SK-N-SH (cell line): ENCODE results near the gene SLC30A2. TPM values are rescaled to one million over a fixed set of nuclear protein-coding genes. Genes with fewer than 3 reads are reported as not detected.

Source experiments
- CTCF ChIA-PET: fragments of 300-600, 350-600 bp; formaldehyde crosslinking; extraction: SDS; loops from one replicate; lab custom pipeline; 2021; lab: Yijun Ruan, JAX
- POLR2A ChIA-PET: fragments of 350-600 bp; sonication (Branson Sonifier 250); formaldehyde crosslinking; extraction: SDS; loops from one replicate; lab custom pipeline; 2020; ENCODE audit warnings: antibody characterized with exemption, inconsistent platforms; lab: Yijun Ruan, JAX
- DNase-seq: peaks from one replicate; pipeline ENCODE4 v3.0.0; 2012
- H2AFZ ChIP-seq: fragments of 200-600 bp; sonication (generic); 2 replicates; pipeline ENCODE4 v1.8.1; 2016; ENCODE audit warnings: antibody characterized with exemption, mild to moderate bottlenecking, low read depth
- H3F3A ChIP-seq: fragments of 200-600 bp; sonication (generic); replicated peaks from 2 replicates; pipeline ENCODE3; 2016; ENCODE audit warnings: antibody characterized with exemption, mild to moderate bottlenecking; ENCODE audit not compliant: insufficient read depth
- H3K27ac ChIP-seq, 2 experiments: fragments of 200-500 bp in 1 of 2; fragments of 200-600 bp in 1 of 2; sonication (Bioruptor generic) in 1 of 2; sonication (generic), shearing (Covaris generic) in 1 of 2; 2 replicates each; pipeline versions ENCODE4 v1.5.1 to v1.6.1; 2014 to 2016; ENCODE audit warnings: low read depth in 2 of 2, inconsistent platforms in 1 of 2, low read length in 1 of 2, mild to moderate bottlenecking in 1 of 2, mixed read lengths in 1 of 2
- H3K27me3 ChIP-seq: fragments of 200-600 bp; sonication (generic), shearing (Covaris generic); 2 replicates; pipeline ENCODE4 v1.6.1; 2016; ENCODE audit warnings: mixed run types; ENCODE audit not compliant: insufficient read depth
- H3K36me3 ChIP-seq, 2 experiments: fragments of 200-500 bp in 1 of 2; fragments of 200-600 bp in 1 of 2; sonication (Bioruptor generic) in 1 of 2; sonication (generic) in 1 of 2; replicated peaks in 1 of 2; 2 replicates each; pipeline versions ENCODE3 to v1.5.1; 2014 to 2016; ENCODE audit warnings: low read length in 1 of 2, mild to moderate bottlenecking in 1 of 2; ENCODE audit not compliant: insufficient read depth in 2 of 2, control insufficient read depth in 1 of 2
- H3K4me1 ChIP-seq, 2 experiments: fragments of 200-500 bp in 1 of 2; fragments of 200-600 bp in 1 of 2; sonication (Bioruptor generic) in 1 of 2; sonication (generic), shearing (Covaris generic) in 1 of 2; 2 replicates each; pipeline versions ENCODE4 v1.5.1 to v1.6.1; 2014 to 2016; ENCODE audit warnings: low read depth in 1 of 2, low read length in 1 of 2, mixed run types in 1 of 2; ENCODE audit not compliant: insufficient read depth in 2 of 2, control insufficient read depth in 1 of 2
- H3K4me2 ChIP-seq: fragments of 200-600 bp; sonication (generic), shearing (Covaris generic); 2 replicates; pipeline ENCODE4 v1.6.1; 2017; ENCODE audit warnings: mixed run types
- H3K4me3 ChIP-seq, 2 experiments: fragments of 200-500 bp in 1 of 2; fragments of 200-600 bp in 1 of 2; sonication (Bioruptor generic) in 1 of 2; sonication (generic), shearing (Covaris generic) in 1 of 2; 2 replicates each; pipeline versions ENCODE4 v1.5.1 to v1.8.1; 2014 to 2016; ENCODE audit warnings: low read depth in 2 of 2, inconsistent platforms in 1 of 2, low read length in 1 of 2, mild to moderate bottlenecking in 1 of 2, mixed read lengths in 1 of 2, moderate library complexity in 1 of 2
- H3K79me2 ChIP-seq: fragments of 200-600 bp; sonication (generic); 2 replicates; pipeline ENCODE4 v1.8.1; 2017; ENCODE audit warnings: mild to moderate bottlenecking; ENCODE audit not compliant: insufficient read depth
- H3K9ac ChIP-seq: fragments of 200-600 bp; sonication (generic); 2 replicates; pipeline ENCODE4 v1.6.1; 2017; ENCODE audit warnings: mixed run types
- H3K9me2 ChIP-seq: fragments of 200-600 bp; sonication (generic); 2 replicates; pipeline ENCODE4 v1.6.1; 2017; ENCODE audit warnings: mixed run types
- H3K9me3 ChIP-seq: fragments of 200-600 bp; sonication (generic); 2 replicates; pipeline ENCODE4 v1.6.1; 2017; ENCODE audit warnings: mixed run types, mild to moderate bottlenecking, moderate library complexity
- H4K20me1 ChIP-seq: fragments of 200-600 bp; sonication (generic); 2 replicates; pipeline ENCODE4 v1.6.1; 2017; ENCODE audit warnings: mild to moderate bottlenecking, mixed run types; ENCODE audit not compliant: insufficient read depth
- EP300 ChIP-seq, 2 experiments: IDR thresholded peaks; 2 replicates each; pipeline versions ENCODE4 v1.4.0 to v1.6.1; 2012; ENCODE audit warnings: borderline replicate concordance in 1 of 2, low read depth in 1 of 2, low read length in 1 of 2
- FOSL2 ChIP-seq: IDR thresholded peaks from 2 replicates; pipeline ENCODE4 v1.4.0; 2012; ENCODE audit warnings: low read depth, mild to moderate bottlenecking, moderate library complexity, borderline replicate concordance
- FOXJ3 ChIP-seq: sonication (generic); formaldehyde crosslinking; IDR thresholded peaks from 2 replicates; pipeline ENCODE4 v1.5.1; 2020; ENCODE audit warnings: mild to moderate bottlenecking, missing genetic modification reagents
- GABPA ChIP-seq: IDR thresholded peaks from 2 replicates; pipeline ENCODE4 v1.4.0; 2012; ENCODE audit warnings: low read depth, mild to moderate bottlenecking
- TAF1 ChIP-seq: IDR thresholded peaks from 2 replicates; pipeline ENCODE4 v1.6.1; 2012; ENCODE audit warnings: low read depth, mild to moderate bottlenecking, low read length, moderate library complexity, borderline replicate concordance
- USF1 ChIP-seq: IDR thresholded peaks from 2 replicates; pipeline ENCODE4 v1.4.0; 2012; ENCODE audit warnings: low read depth, borderline replicate concordance
- WGBS: methylation state at CpG from one replicate; pipeline ENCODE4 v1.1.6; 2017; ENCODE audit warnings: low lambda C conversion rate; 5-methylcytosine and 5-hydroxymethylcytosine counted together
- polyA plus RNA-seq, 3 experiments: library from polyadenylated mRNA; depleted of rRNA; stranded (reverse); fragments of >200 nt; gene quantifications; 2 replicates each; pipeline ENCODE4 v1.2.3, GENCODE V29; 2012
- TF ChIP-seq, protein P1 (sequence below): IDR thresholded peaks from 2 replicates; pipeline ENCODE4 v1.4.0; 2012; ENCODE audit warnings: low read depth
- TF ChIP-seq, protein P2 (sequence below): IDR thresholded peaks from 2 replicates; pipeline ENCODE4 v1.6.1; 2012; ENCODE audit warnings: mild to moderate bottlenecking, low read depth, low read length, moderate library complexity

SLC30A2 gene
- polyA plus RNA-seq, 1 of the 3 experiments (the other 2 are of a cell fraction), result not detected

GRCh38 chr1:26032656-26033357 lies 13.1 kb downstream of the SLC30A2 start:
- no peaks in the 10 kb centered on the region for H3K9me3 ChIP-seq
- no peaks in the 10 kb centered on the region for H3K9me2 ChIP-seq

GRCh38 chr1:26031611-26032220 lies 14.2 kb downstream of the SLC30A2 start:
- no peaks in the 10 kb centered on the region for H3K36me3 ChIP-seq
- H3K9me3 ChIP-seq, result no peaks in the 10 kb centered on the region
- 63% methylated on average over 3 of the region's 3 CpGs for WGBS
- no peak overlapping the region for H3K4me3 ChIP-seq
- H4K20me1 ChIP-seq, result no peaks in the 10 kb centered on the region
- ChIA-PET CTCF (interaction anchor here (0.6 to 2.1 kb wide), 5 partner anchors 110 to 136 kb away, joined by 3 to 8 read pairs (median 4); no protein-coding TSS in a partner anchor), POLR2A (no interaction called here)
- no peak overlapping the region for H2AFZ ChIP-seq
- H3K9me2 ChIP-seq, result no peaks in the 10 kb centered on the region
- TF ChIP-seq, protein P1, sequence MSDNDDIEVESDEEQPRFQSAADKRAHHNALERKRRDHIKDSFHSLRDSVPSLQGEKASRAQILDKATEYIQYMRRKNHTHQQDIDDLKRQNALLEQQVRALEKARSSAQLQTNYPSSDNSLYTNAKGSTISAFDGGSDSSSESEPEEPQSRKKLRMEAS, result peak; percentile 40; the same call in 1 of the 2 replicates
- TF ChIP-seq, protein P2, sequence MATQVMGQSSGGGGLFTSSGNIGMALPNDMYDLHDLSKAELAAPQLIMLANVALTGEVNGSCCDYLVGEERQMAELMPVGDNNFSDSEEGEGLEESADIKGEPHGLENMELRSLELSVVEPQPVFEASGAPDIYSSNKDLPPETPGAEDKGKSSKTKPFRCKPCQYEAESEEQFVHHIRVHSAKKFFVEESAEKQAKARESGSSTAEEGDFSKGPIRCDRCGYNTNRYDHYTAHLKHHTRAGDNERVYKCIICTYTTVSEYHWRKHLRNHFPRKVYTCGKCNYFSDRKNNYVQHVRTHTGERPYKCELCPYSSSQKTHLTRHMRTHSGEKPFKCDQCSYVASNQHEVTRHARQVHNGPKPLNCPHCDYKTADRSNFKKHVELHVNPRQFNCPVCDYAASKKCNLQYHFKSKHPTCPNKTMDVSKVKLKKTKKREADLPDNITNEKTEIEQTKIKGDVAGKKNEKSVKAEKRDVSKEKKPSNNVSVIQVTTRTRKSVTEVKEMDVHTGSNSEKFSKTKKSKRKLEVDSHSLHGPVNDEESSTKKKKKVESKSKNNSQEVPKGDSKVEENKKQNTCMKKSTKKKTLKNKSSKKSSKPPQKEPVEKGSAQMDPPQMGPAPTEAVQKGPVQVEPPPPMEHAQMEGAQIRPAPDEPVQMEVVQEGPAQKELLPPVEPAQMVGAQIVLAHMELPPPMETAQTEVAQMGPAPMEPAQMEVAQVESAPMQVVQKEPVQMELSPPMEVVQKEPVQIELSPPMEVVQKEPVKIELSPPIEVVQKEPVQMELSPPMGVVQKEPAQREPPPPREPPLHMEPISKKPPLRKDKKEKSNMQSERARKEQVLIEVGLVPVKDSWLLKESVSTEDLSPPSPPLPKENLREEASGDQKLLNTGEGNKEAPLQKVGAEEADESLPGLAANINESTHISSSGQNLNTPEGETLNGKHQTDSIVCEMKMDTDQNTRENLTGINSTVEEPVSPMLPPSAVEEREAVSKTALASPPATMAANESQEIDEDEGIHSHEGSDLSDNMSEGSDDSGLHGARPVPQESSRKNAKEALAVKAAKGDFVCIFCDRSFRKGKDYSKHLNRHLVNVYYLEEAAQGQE, result no peak
- H3K4me2 ChIP-seq, result no peak overlapping the region
- H3K4me1 ChIP-seq, result peaks cover 0 to 12% of the 10 kb centered on the region in 2 experiments; a peak in 1 of 4 replicates
- peaks cover 4% of the 10 kb centered on the region for H3F3A ChIP-seq
- no peaks in the 10 kb centered on the region for H3K79me2 ChIP-seq
- no peak for DNase-seq
- H3K9ac ChIP-seq, result no peak overlapping the region
- no peaks in the 10 kb centered on the region for H3K27me3 ChIP-seq
- no peak overlapping the region for H3K27ac ChIP-seq

More at GRCh38 chr1:26032656-26033357, 13.1 kb downstream of the SLC30A2 start:
- Histone ChIP-seq H3K79me2 (no peaks in the 10 kb centered on the region), H2AFZ (no peak overlapping the region), H3F3A (peaks cover 4% of the 10 kb centered on the region), H3K36me3 (no peaks in the 10 kb centered on the region), H3K4me3 (no peak overlapping the region), H3K27ac (no peak overlapping the region), H4K20me1 (no peaks in the 10 kb centered on the region), H3K27me3 (no peaks in the 10 kb centered on the region), H3K9ac (no peak overlapping the region), H3K4me2 (no peak overlapping the region), H3K4me1 (peaks cover 0 to 12% of the 10 kb centered on the region in 2 experiments; a peak in 1 of 4 replicates)
- TF ChIP-seq FOXJ3 (no peak), TAF1 (no peak), GABPA (no peak), USF1 (no peak), FOSL2 (no peak), EP300 (IDR thresholded peaks at IDR 0.05; ENCODE audit: borderline replicate concordance in 1 of 2, low read depth in 1 of 2, low read length in 1 of 2) (no peak)
- 78% methylated on average over 12 of the region's 12 CpGs for WGBS
- POLR2A ChIA-PET, result no interaction called here
- no peak for DNase-seq
- CTCF ChIA-PET, result interaction anchor here (0.6 to 2.1 kb wide), 4 partner anchors 72 to 137 kb away, joined by 3 to 8 read pairs (median 4); no protein-coding TSS in a partner anchor
